LNCaP clone FGC (cell line): Measurements from ENCODE around the gene ZDHHC18.

Source experiments
- DNase-seq: peaks from one replicate; pipeline ENCODE4 v3.0.0-alpha.2; 2011; ENCODE audit warnings: low read depth
- H3K4me3 ChIP-seq: 2 replicates; pipeline ENCODE4 v1.5.1; 2011; ENCODE audit warnings: mild to moderate bottlenecking, low read depth, low read length, control low read depth
- CTCF ChIP-seq: IDR thresholded peaks from 2 replicates; pipeline ENCODE4 v1.5.1; 2012; ENCODE audit warnings: mild to moderate bottlenecking; ENCODE audit not compliant: control insufficient read depth, insufficient read depth; ENCODE audit errors: extremely low read depth

ZDHHC18 gene

GRCh38 chr1:26788515-26788785, 38.0 kb upstream of the ZDHHC18 start:
- no peak for DNase-seq
- TF ChIP-seq CTCF = no peak

GRCh38 chr1:26788836-26789611, 37.5 kb upstream of the ZDHHC18 start:
- DNase-seq = no peak
- peak; percentile 95 for TF ChIP-seq CTCF
- peak overlapping the region; percentile 82 for H3K4me3 ChIP-seq

More at GRCh38 chr1:26788515-26788785, 38.0 kb upstream of the ZDHHC18 start:
- H3K4me3 ChIP-seq = peak overlapping the region; percentile 82

- no peak for DNase-seq
- H3K4me3 ChIP-seq = no peak overlapping the region
- no peak for TF ChIP-seq CTCF
These were observed 36.9 kb upstream of the ZDHHC18 start for GRCh38 chr1:26789612-26789865.

- no peak for DNase-seq
- H3K4me3 ChIP-seq = no peak overlapping the region
- no peak for TF ChIP-seq CTCF
These were observed 36.6 kb upstream of the ZDHHC18 start for GRCh38 chr1:26789931-26790330.

GRCh38 chr1:26790551-26790953, 35.9 kb upstream of the ZDHHC18 start:
- H3K4me3 ChIP-seq = no peak overlapping the region
- DNase-seq = no peak
- TF ChIP-seq CTCF = no peak

GRCh38 chr1:26791148-26791547, 35.3 kb upstream of the ZDHHC18 start:
- H3K4me3 ChIP-seq = no peak overlapping the region
- no peak for DNase-seq
- no peak for TF ChIP-seq CTCF

GRCh38 chr1:26791626-26792025, 34.9 kb upstream of the ZDHHC18 start:
- no peak overlapping the region for H3K4me3 ChIP-seq
- no peak for DNase-seq
- TF ChIP-seq CTCF = no peak
